Measurements from ENCODE around the gene FAM89B.
"Not testable (repeated sequence)": the region's sequence is repeated elsewhere in the genome, so short reads cannot be mapped to it uniquely, and the experiment has no call there.

The FAM89B gene

DNA sequence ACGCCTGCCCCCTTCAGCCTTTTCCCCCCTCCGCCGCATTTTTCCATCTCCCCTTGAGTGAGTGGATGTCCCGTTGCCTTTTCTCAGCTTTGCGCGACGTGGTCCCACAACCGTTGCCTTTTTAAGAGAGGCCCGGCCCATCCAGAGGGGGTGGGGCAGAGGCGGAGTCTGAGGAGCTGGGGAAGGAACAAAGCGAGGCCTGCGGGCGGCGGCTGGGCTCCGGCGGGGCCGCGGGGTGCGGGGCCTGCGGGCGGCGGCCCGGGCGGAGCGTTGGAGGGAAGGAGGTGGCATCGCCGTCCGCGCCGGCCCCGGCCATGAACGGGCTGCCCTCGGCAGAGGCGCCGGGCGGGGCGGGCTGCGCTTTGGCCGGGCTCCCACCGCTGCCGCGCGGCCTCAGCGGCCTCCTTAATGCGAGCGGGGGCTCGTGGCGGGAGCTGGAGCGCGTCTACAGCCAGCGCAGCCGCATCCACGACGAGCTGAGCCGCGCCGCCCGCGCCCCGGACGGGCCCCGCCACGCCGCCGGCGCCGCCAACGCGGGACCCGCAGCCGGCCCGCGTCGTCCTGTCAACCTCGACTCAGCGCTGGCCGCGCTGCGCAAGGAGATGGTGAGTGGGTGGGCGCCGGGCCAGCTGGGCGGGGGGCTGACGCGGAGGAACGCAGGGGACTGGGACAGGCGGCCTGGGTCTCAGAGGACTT, at the start of gene FAM89B:
FAM89B (plus strand) TSS at position 183 of the 696 bp plus-strand sequence; CDS start at position 315, 132 bp downstream.
- Mint-ChIP-seq H3K27ac (peak within 1 kb of the TSS; percentile 94), H3K4me1 (peaks cover 76% of the 10 kb centered on the region), H3K27me3 (ENCODE audit: low read depth, poor library complexity) (peaks cover 18% of the 10 kb centered on the region), H3K4me3 (peak within 1 kb of the TSS; percentile 97), H3K9me3 (no peaks in the 10 kb centered on the region), H3K36me3 (ENCODE audit: low read depth) (no peaks in the 10 kb centered on the region)
- TF ChIP-seq, protein P1, sequence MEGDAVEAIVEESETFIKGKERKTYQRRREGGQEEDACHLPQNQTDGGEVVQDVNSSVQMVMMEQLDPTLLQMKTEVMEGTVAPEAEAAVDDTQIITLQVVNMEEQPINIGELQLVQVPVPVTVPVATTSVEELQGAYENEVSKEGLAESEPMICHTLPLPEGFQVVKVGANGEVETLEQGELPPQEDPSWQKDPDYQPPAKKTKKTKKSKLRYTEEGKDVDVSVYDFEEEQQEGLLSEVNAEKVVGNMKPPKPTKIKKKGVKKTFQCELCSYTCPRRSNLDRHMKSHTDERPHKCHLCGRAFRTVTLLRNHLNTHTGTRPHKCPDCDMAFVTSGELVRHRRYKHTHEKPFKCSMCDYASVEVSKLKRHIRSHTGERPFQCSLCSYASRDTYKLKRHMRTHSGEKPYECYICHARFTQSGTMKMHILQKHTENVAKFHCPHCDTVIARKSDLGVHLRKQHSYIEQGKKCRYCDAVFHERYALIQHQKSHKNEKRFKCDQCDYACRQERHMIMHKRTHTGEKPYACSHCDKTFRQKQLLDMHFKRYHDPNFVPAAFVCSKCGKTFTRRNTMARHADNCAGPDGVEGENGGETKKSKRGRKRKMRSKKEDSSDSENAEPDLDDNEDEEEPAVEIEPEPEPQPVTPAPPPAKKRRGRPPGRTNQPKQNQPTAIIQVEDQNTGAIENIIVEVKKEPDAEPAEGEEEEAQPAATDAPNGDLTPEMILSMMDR (IDR thresholded peaks at IDR 0.05) = no peak
- peak; percentile 86 for DNase-seq

DNA sequence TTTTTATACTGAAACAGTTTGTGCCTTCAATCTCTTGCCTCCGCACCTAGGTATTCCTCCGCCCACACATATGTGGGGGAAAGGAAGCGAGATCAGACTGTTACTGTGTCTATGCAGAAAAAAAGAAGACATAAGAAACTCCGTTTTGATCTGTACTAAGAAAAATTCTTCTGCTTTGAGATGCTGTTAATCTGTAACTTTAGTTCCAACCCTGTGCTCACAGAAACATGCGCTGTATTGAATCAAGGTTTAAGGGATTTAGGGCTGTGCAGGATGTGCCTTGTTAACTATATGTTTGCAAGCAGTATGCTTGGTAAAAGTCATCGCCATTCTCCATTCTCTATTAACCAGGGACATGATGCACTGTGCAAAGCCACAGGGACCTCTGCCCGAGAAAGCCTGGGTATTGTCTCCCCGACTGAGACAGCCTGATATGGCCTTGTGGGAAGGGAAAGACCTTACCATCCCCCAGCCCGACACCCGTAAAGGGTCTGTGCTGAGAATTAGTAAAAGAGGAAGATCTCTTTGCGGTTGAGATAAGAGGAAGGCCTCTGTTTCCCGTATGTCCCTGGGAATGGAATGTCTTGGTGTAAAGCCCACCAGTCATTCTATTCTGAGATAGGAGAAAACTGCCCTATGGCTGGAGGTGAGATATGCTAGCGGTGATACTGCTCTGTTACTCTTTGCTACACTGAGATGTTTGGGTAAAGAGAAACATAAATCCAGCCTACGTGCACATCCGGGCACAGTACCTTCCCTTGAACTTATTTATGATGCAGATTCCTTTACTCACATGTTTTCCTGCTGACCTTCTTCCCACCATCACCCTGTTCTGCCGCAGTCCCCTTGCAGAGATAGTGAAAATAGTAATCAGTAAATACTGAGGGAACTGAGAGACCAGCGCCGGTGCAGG, 49.4 kb upstream of the FAM89B start:
- not testable (repeated sequence) for H3K36me3 Mint-ChIP-seq (ENCODE audit: low read depth); H3K27me3 Mint-ChIP-seq (ENCODE audit: low read depth, poor library complexity); H3K4me3 Mint-ChIP-seq; H3K27ac Mint-ChIP-seq; DNase-seq; H3K9me3 Mint-ChIP-seq
- peaks cover 48% of the 10 kb centered on the region for H3K4me1 Mint-ChIP-seq

DNA sequence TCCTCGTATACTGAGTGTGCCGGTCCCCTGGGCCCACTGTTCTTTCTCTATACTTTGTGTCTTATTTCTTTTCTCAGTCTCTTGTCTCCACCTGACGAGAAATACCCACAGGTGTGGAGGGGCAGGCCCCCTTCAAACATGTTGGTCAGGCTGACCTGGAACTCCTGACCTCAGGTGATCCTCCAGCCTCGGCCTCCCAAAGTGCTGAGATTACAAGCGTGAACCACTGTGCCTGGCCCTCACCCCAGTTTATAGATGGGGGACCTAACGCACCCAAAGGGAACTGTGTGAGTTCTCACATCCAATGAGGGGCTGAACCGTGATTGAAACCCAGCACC, 48.7 kb upstream of the FAM89B start:
- H3K4me3 Mint-ChIP-seq; H3K9me3 Mint-ChIP-seq; H3K36me3 Mint-ChIP-seq (ENCODE audit: low read depth); DNase-seq; H3K27ac Mint-ChIP-seq; H3K27me3 Mint-ChIP-seq (ENCODE audit: low read depth, poor library complexity): not testable (repeated sequence)
- peaks cover 51% of the 10 kb centered on the region for H3K4me1 Mint-ChIP-seq

DNA sequence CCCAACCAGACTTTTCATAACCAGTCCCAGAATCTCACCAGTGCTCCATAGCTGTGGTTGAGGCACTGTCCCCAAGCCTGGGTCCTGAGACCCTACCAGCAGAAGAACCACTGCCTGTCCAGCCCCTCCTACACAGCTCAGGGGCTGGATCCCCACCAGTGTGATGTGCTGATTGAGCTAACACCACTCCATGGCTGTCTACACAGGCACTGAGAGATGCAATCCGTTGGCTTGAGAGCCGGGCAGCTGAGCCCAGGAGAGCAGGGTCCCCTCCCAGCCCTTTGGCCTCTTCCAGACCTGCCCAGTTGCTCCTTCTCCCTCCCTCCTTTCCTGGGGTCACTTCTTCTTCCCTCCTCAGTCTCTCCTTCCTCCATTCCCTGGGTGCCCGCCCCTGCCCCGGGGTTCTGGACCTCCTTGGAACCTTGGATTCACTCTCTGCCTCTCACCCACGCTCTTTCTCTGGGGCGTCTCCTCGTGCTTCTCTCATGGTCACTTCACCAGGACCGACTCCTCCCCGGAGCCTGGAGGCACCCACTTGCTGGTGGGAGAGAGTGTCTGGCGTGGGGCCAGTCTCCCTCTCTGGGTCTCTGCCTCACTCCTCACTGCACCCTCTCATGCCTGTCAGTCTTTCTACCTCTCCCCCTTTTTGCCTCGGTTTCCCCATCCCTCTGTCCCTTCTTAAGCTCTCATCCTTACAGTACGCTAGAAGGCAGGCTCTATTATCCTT, 48.2 kb upstream of the FAM89B start:
- Mint-ChIP-seq H3K27ac (peak overlapping the region; percentile 64), H3K27me3 (ENCODE audit: low read depth, poor library complexity) (no peaks in the 10 kb centered on the region), H3K9me3 (no peaks in the 10 kb centered on the region), H3K4me3 (peak overlapping the region; percentile 81), H3K36me3 (ENCODE audit: low read depth) (peaks cover 8% of the 10 kb centered on the region), H3K4me1 (peaks cover 57% of the 10 kb centered on the region)
- no peak for DNase-seq
- TF ChIP-seq, protein P1 (IDR thresholded peaks at IDR 0.05) = no peak

DNA sequence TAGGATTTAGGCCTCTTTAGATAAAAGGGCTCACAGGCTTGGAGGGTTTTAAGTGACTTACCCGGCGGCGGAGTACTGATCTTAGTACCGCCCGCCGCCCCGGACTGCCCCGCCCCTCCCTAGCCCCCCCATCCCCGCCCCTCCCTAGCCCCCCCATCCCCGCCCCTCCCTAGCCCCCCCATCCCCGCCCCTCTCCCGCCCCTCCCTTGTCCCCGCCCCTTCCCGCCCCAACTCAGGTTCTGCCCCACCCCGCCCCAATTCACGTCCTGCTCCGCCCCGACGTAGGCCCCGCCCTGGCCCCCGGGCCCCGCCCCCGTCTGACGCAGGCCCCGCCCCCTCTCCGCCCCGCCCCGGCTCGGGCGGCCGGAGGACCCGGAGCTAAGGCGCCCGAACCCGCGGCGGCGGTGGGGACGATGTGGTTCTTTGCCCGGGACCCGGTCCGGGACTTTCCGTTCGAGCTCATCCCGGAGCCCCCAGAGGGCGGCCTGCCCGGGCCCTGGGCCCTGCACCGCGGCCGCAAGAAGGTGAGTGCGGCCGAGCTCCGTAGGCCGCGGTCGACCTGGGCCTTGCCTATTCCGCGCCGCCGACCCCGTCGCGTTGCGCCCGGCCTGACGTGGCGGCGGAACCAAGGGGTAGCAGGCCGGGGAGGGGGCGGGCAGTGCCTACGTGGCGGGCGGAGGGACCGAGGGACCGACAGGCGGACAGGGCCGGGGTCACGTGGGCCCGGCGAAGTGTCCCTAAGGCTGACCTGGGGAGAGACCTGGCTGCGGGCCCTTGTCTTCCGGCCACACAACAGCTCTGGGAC, 47.4 kb upstream of the FAM89B start, which contains the start of gene SCYL1:
SCYL1 (plus strand) TSS at position 343 of the 805 bp plus-strand sequence; CDS start at position 414, 71 bp downstream.
- Mint-ChIP-seq H3K4me1 (peaks cover 64% of the 10 kb centered on the region), H3K4me3 (peak within 1 kb of the TSS; percentile 86), H3K27me3 (ENCODE audit: low read depth, poor library complexity) (no peaks in the 10 kb centered on the region), H3K36me3 (ENCODE audit: low read depth) (peaks cover 11% of the 10 kb centered on the region), H3K27ac (peak within 1 kb of the TSS; percentile 64), H3K9me3 (no peaks in the 10 kb centered on the region)
- peak; percentile 83 for DNase-seq
- TF ChIP-seq, protein P1 (IDR thresholded peaks at IDR 0.05) = no peak
